G401.6 (cell line): ENCODE measurements around the gene COG2.
"Not testable (repeated sequence)": the region's sequence is repeated elsewhere in the genome, so short reads cannot be mapped to it uniquely, and the experiment has no call there.

Experiments
- FAIRE-seq: peaks from 2 replicates; lab custom pipeline; 2012; peaks lifted over from hg19 to GRCh38; lab: Jason Lieb, UNC

Gene COG2

GRCh38 chr1:230626232-230626631 lies 16.0 kb upstream of the COG2 start:
- no peak for FAIRE-seq

GRCh38 chr1:230627767-230628166 lies 14.5 kb upstream of the COG2 start:
- no peak for FAIRE-seq

GRCh38 chr1:230629511-230629910 lies 12.8 kb upstream of the COG2 start:
- no peak for FAIRE-seq

GRCh38 chr1:230631477-230631876 lies 10.8 kb upstream of the COG2 start:
- FAIRE-seq: no peak

- FAIRE-seq: no peak
These were observed 9.9 kb upstream of the COG2 start for GRCh38 chr1:230632273-230632873.

- FAIRE-seq: no peak
These were observed 8.8 kb upstream of the COG2 start for GRCh38 chr1:230633469-230633868.

- FAIRE-seq: no peak
These were observed 7.9 kb upstream of the COG2 start for GRCh38 chr1:230634384-230634783.

GRCh38 chr1:230636575-230637148 lies 5.6 kb upstream of the COG2 start:
- FAIRE-seq: no peak

- FAIRE-seq: no peak
These were observed 2.5 kb upstream of the COG2 start for GRCh38 chr1:230639714-230640209.

GRCh38 chr1:230641346-230641745 lies 935 bp upstream of the COG2 start:
- no peak for FAIRE-seq

GRCh38 chr1:230641900-230642262 lies 400 bp upstream of the COG2 start:
- FAIRE-seq: no peak

- FAIRE-seq: no peak
These were observed 1.6 kb downstream of the COG2 start for GRCh38 chr1:230643908-230644307.

GRCh38 chr1:230646710-230647302 lies 4.5 kb downstream of the COG2 start:
- no peak for FAIRE-seq

GRCh38 chr1:230647321-230647720 lies 5.0 kb downstream of the COG2 start:
- no peak for FAIRE-seq

GRCh38 chr1:230648114-230648513 lies 5.8 kb downstream of the COG2 start:
- no peak for FAIRE-seq

GRCh38 chr1:230650300-230650699 lies 8.0 kb downstream of the COG2 start:
- no peak for FAIRE-seq

- FAIRE-seq: no peak
These were observed 9.0 kb downstream of the COG2 start for GRCh38 chr1:230651235-230651634.

- FAIRE-seq: not testable (repeated sequence)
These were observed 14.4 kb downstream of the COG2 start for GRCh38 chr1:230656719-230657118.

GRCh38 chr1:230658103-230658502 lies 15.8 kb downstream of the COG2 start:
- not testable (repeated sequence) for FAIRE-seq

- no peak for FAIRE-seq
These were observed 16.4 kb downstream of the COG2 start for GRCh38 chr1:230658691-230659090.

- no peak for FAIRE-seq
These were observed 19.7 kb downstream of the COG2 start for GRCh38 chr1:230661976-230662375.

GRCh38 chr1:230668227-230668626 lies 25.9 kb downstream of the COG2 start:
- no peak for FAIRE-seq

- no peak for FAIRE-seq
These were observed 27.3 kb downstream of the COG2 start for GRCh38 chr1:230669543-230669942.

- FAIRE-seq: no peak
These were observed 32.3 kb downstream of the COG2 start for GRCh38 chr1:230674581-230674980.
